ENCODE data around the gene DENND10.

Gene DENND10

DNA sequence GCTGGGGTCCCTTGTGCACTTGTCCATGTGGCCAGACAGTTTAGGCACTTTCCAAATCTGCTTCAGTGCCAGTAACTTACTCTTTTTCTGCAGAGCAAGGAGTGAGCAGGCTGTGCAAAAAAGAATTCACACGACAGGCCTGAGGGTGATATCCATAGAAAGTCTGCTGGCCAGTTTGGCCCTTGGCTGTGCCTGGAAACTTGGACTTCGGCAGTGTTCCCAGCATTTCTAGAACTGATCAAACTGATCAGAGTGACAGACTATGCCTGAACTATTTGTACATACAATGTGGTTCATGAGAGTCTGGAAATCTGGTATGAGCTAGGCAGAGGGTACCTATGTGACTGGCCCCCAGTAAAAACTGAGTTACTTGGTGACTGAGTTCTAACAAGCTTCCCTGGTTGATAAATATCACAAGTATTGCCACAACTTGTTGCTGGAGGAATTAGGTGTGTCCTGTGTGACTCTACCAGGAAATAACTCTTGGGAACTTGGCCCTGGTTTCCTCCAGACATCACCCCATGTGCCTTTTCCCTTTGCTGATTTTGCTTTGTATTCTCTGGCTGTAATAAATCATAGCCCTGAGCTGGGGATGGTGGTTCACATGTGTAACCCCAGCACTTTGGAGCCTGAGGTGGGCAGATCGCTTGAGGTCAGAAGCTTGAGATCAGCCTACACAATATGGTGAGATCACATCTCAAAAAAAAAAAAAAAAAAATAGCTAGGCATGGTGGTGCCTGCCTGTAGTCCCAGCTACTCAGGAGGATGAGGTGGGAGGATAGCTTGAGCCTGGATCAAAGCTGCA, 3.3 kb upstream of the DENND10 start:
- no peaks in the 10 kb centered on the region for H3K36me3 ChIP-seq (replicated peaks; ENCODE audit: insufficient read depth, low read length)
- 0 out of 2 replicates have a peak, but pooled peaks cover 6% of the 10 kb centered on the region for H3K4me1 ChIP-seq (ENCODE audit: low read length)
- TF ChIP-seq EZH2phosphoT487 (IDR thresholded peaks at IDR 0.05; ENCODE audit: low read length), result no peak
- no peak for TF ChIP-seq EZH2 (optimal IDR thresholded peaks at IDR 0.05; ENCODE audit: low read depth, low read length)
- TF ChIP-seq CTCF (IDR thresholded peaks at IDR 0.05; ENCODE audit: low read length), result no peak
- H3F3A ChIP-seq (ENCODE audit: insufficient read depth, low read length), result peaks cover 3% of the 10 kb centered on the region
- no peaks in the 10 kb centered on the region for H3K27me3 ChIP-seq (replicated peaks; ENCODE audit: insufficient read depth, low read length)
- H3K4me3 ChIP-seq (ENCODE audit: low read length), result no peak overlapping the region
- no peaks in the 10 kb centered on the region for H3K9me2 ChIP-seq (replicated peaks; ENCODE audit: insufficient read depth, low read length)
- no peak overlapping the region for H3K4me2 ChIP-seq (ENCODE audit: low read depth, low read length)
- H3K79me2 ChIP-seq (ENCODE audit: low read length), result peaks cover 12% of the 10 kb centered on the region
- no peak overlapping the region for H3K9ac ChIP-seq (ENCODE audit: low read length)
- H4K20me1 ChIP-seq (ENCODE audit: insufficient read depth, low read length), result no peaks in the 10 kb centered on the region
- H3K9me3 ChIP-seq (replicated peaks; ENCODE audit: insufficient read depth, low read length), result no peaks in the 10 kb centered on the region
- DNase-seq, result no peak
- H3K27ac ChIP-seq (ENCODE audit: low read length), result no peak overlapping the region
- no peak overlapping the region for H2AFZ ChIP-seq (ENCODE audit: low read length)

DNA sequence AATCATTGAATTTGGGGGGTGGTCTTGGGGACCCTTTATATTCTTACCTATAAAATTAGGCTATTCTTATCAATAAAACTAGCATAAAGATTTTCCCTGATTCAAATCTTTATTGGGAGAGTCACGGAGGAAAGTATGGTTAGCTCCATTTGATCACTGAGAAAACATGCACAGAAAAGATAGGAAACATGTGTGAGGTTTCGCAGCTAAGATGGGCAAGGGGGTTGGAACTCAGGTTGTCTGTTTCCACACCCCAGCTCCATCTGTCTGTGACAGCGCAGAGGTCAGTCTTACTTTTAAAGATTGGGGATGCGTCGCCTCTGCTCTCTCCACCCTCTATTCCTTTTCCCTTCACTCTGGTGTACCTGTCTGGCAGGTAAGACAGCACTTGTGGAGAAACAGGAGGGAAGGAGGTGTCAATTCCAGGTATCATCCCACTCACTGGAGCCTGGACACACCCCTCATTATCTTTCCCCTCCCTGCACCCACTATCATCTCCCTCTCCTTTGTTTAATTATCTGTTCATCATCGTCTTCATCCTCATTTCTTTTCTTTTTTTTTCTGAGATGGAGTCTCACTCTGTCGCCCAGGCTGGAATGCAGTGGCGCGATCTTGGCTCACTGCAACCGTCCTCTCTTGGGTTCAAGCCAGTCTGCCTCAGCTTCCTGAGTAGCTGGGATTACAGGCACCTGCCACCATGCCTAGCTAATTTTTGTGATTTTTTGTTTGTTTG, 2.4 kb upstream of the DENND10 start:
- Histone ChIP-seq H3K4me2 (ENCODE audit: low read depth, low read length) (no peak overlapping the region), H3K9me2 (replicated peaks; ENCODE audit: insufficient read depth, low read length) (no peaks in the 10 kb centered on the region), H3K36me3 (replicated peaks; ENCODE audit: insufficient read depth, low read length) (no peaks in the 10 kb centered on the region), H3K27ac (ENCODE audit: low read length) (no peak overlapping the region), H3K27me3 (replicated peaks; ENCODE audit: insufficient read depth, low read length) (no peaks in the 10 kb centered on the region), H2AFZ (ENCODE audit: low read length) (no peak overlapping the region), H3K4me3 (ENCODE audit: low read length) (no peak overlapping the region), H3K9ac (ENCODE audit: low read length) (no peak overlapping the region), H3K79me2 (ENCODE audit: low read length) (peaks cover 21% of the 10 kb centered on the region), H3F3A (ENCODE audit: insufficient read depth, low read length) (peaks cover 3% of the 10 kb centered on the region), H3K4me1 (ENCODE audit: low read length) (0 out of 2 replicates have a peak, but pooled peaks cover 6% of the 10 kb centered on the region), H3K9me3 (replicated peaks; ENCODE audit: insufficient read depth, low read length) (no peaks in the 10 kb centered on the region), H4K20me1 (ENCODE audit: insufficient read depth, low read length) (no peaks in the 10 kb centered on the region)
- no peak for DNase-seq
- TF ChIP-seq EZH2 (optimal IDR thresholded peaks at IDR 0.05; ENCODE audit: low read depth, low read length), result no peak
- TF ChIP-seq EZH2phosphoT487 (IDR thresholded peaks at IDR 0.05; ENCODE audit: low read length), result no peak
- no peak for TF ChIP-seq CTCF (IDR thresholded peaks at IDR 0.05; ENCODE audit: low read length)

- Histone ChIP-seq H3K4me3 (ENCODE audit: low read length) (no peak overlapping the region), H3K9me3 (replicated peaks; ENCODE audit: insufficient read depth, low read length) (no peaks in the 10 kb centered on the region), H3K27me3 (replicated peaks; ENCODE audit: insufficient read depth, low read length) (no peaks in the 10 kb centered on the region), H3K9me2 (replicated peaks; ENCODE audit: insufficient read depth, low read length) (no peaks in the 10 kb centered on the region), H3K79me2 (ENCODE audit: low read length) (peaks cover 22% of the 10 kb centered on the region), H3K36me3 (replicated peaks; ENCODE audit: insufficient read depth, low read length) (no peaks in the 10 kb centered on the region), H3K4me1 (ENCODE audit: low read length) (0 out of 2 replicates have a peak, but pooled peaks cover 6% of the 10 kb centered on the region), H4K20me1 (ENCODE audit: insufficient read depth, low read length) (no peaks in the 10 kb centered on the region), H2AFZ (ENCODE audit: low read length) (peak overlapping the region; percentile 49), H3K27ac (ENCODE audit: low read length) (no peak overlapping the region), H3K4me2 (ENCODE audit: low read depth, low read length) (0 out of 2 replicates have a peak overlapping the region, but pooled peaks have one; percentile 18), H3K9ac (ENCODE audit: low read length) (no peak overlapping the region), H3F3A (ENCODE audit: insufficient read depth, low read length) (peaks cover 3% of the 10 kb centered on the region)
- DNase-seq, result no peak
- TF ChIP-seq EZH2phosphoT487 (IDR thresholded peaks at IDR 0.05; ENCODE audit: low read length) (no peak), EZH2 (optimal IDR thresholded peaks at IDR 0.05; ENCODE audit: low read depth, low read length) (no peak), CTCF (IDR thresholded peaks at IDR 0.05; ENCODE audit: low read length) (no peak)
Measured at GRCh38 chr10:119103241-119103902, 541 bp upstream of the DENND10 start.
